GM12801 (cell line): ENCODE measurements around the gene ADD2.

Source experiments
- CTCF ChIP-seq: IDR thresholded peaks from one replicate; pipeline ENCODE4 v1.5.1; 2011; ENCODE audit warnings: control low read depth; ENCODE audit not compliant: insufficient read length; ENCODE audit errors: extremely low read depth

ADD2 gene

GRCh38 chr2:70690846-70691245 is 77.2 kb downstream of the ADD2 start:
- no peak for TF ChIP-seq CTCF

- TF ChIP-seq CTCF: no peak
Measured at GRCh38 chr2:70688427-70688826, 79.6 kb downstream of the ADD2 start.

- TF ChIP-seq CTCF: no peak
Measured at GRCh38 chr2:70687461-70687795, 80.6 kb downstream of the ADD2 start.

- TF ChIP-seq CTCF: no peak
Measured at GRCh38 chr2:70686577-70687460, 81.2 kb downstream of the ADD2 start.

GRCh38 chr2:70685771-70686171 is 82.2 kb downstream of the ADD2 start:
- no peak for TF ChIP-seq CTCF

- TF ChIP-seq CTCF: no peak
Measured at GRCh38 chr2:70684846-70685622, 83.0 kb downstream of the ADD2 start.

GRCh38 chr2:70683455-70683854 is 84.5 kb downstream of the ADD2 start:
- no peak for TF ChIP-seq CTCF
